NOMO-1 treated with DMSO at 0.1 percent for 48 hours (cell line): Measurements from ENCODE around the gene GGA2.
"Not testable (repeated sequence)": the region's sequence is repeated elsewhere in the genome, so short reads cannot be mapped to it uniquely, and the experiment has no call there.

ENCODE experiments used
- DNase-seq: peaks from one replicate; lab custom pipeline; 2025; ENCODE audit not compliant: unreplicated experiment; lab: John Stamatoyannopoulos, UW

Gene GGA2

DNA sequence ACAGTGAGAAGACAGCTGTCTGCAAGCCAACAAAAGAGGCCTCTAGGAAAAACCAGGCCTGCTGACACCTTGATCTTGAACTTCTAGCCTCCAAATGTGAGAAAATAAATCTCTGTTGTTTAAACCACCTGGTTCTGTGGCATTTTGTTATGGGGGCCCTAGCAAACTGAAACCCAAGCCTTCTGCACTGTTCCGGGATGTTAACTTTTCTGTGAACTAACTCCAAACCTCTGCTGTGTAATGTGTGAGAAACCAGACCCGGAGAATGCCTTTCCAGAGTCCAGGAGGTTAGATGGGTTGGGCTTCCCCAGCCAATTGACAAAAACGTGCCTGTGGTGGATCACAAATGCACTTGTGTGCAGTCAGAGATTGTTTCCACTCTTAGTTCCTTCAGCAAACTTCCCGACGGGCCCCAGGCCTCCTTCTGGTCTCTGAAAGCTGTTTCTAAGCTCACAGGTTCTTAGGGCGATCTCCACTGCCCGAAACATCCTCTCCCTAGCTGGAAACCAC is 13.6 kb upstream of the GGA2 start:
- DNase-seq, result no peak

DNA sequence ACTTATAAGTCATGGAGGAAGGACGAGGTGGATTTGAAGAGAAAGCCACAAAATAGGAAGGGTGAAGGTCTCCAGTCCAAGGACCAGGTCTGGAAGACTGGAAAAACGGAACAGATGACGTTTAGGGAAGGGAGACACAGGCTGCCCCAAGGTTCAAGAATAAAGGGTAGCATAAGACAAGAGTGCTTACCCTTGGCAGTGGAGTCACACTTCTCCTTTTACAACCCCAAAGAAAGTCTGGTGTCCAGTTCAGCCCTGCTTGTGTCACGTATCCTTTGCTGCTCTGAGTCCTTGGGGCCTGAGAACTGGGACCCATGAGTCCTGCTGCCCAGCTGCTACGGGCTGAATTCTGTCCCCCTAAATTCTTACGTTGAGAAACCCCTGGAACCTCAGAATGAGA is 13.0 kb upstream of the GGA2 start:
- no peak for DNase-seq

DNA sequence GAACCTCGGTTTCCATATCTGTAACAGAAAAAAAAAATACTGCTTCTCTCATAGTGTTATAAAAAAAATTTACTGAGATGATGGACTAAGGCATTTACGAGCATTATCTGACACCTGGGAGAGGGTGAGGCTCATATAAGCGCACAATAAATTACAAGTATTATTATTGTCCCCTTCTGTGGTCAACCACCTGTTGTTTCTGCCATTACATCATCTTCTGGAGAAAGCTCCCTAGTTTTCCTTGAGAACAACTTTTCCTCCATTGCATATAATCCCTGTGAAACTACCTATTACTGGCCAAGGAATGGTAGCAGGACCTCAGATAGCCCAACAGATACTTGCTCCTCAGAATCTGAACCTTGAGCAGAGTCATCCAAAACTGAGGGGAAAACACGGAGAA is 11.7 kb upstream of the GGA2 start:
- DNase-seq, result no peak

DNA sequence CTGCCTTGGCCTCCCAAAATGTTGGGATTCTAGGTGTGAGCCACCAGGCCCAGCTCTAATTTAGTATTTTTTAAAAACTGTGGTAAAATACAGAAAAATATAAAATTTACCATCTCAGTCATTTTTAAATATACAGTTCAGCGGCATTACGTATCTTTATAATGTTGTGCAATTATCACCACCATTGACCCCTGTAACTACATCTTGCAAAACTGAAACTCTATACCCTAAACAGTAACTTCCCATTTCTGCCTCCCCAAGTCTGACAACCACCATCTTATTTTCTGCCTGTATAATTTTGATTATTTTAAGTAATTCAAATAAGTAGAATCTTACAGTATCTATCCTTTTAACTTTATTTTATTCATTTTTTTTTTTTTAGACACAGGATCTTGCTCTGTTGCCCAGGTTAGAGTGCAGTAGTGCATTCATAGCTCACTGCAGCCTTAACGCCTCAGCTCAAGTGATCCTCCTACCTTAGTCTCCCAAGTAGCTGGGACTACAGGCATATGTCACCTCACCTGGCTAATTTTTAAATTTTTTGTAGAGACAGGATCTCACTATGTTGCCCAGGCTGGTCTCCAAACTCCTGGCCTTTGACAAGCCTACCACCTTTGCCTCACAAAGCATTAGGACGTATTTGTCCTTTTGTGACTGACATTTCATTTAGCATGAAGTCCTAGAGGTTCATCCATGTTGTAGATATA is 10.9 kb upstream of the GGA2 start:
- DNase-seq, result peak; percentile 92

DNA sequence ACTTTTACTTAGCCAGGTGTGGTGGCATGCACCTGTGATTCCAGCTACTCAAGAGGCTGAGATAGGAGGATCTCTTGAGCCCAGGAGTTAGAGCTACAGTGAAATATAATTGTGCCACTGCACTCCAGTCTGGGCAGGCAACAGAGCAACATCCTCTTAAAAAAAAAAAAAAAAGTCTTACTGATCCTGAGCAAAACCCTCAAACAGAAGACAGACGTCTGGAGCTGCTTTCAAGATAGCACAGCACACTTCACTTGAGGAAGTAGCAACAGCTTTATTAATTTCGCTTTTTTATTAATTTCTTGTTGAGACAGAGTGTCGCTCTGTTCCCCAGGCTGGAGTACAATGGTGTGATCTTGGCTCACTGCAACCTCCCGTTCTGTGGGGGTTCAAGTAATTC is 10.2 kb upstream of the GGA2 start:
- peak; percentile 70 for DNase-seq

DNA sequence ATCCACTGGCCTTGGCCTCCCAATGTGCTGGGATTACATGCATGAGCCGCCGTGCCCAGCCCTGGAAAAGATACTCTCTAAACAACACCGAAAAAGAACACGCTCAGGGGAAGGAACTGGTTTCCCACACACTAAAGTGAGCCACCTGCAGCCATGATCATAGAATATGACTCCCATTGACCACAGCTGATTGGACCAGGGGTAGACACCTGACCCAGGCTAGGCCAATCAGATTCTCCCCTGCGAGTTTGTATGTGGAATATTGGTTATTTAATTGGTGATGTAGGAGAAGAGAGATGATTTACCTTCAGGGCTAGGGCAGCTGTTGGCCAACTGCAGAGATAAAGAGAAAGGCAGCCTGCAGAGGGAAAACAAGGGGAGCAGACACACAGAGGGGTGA is 9.0 kb upstream of the GGA2 start:
- peak; percentile 7 for DNase-seq

DNA sequence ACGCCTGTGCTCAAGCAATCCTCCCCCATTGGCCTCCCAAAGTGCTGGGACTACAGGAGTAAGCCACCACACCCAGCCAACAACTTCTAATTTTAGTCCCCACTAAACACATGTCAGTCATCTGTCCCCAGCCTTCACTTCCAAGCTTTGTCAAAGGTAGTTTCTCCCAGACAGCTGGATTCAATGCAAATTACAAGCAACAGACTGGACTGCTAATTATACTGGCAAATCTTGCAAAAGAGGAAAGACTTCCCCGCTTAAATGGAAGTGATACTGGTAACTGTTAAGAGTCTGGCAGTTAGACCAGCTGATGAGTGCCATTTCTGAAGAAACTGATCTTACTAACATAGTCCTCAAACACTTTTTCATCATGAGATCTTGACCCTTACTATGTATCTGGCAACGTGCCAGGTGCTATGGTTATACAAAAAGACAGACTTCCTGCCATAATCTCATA is 8.2 kb upstream of the GGA2 start:
- DNase-seq, result peak; percentile 97

DNA sequence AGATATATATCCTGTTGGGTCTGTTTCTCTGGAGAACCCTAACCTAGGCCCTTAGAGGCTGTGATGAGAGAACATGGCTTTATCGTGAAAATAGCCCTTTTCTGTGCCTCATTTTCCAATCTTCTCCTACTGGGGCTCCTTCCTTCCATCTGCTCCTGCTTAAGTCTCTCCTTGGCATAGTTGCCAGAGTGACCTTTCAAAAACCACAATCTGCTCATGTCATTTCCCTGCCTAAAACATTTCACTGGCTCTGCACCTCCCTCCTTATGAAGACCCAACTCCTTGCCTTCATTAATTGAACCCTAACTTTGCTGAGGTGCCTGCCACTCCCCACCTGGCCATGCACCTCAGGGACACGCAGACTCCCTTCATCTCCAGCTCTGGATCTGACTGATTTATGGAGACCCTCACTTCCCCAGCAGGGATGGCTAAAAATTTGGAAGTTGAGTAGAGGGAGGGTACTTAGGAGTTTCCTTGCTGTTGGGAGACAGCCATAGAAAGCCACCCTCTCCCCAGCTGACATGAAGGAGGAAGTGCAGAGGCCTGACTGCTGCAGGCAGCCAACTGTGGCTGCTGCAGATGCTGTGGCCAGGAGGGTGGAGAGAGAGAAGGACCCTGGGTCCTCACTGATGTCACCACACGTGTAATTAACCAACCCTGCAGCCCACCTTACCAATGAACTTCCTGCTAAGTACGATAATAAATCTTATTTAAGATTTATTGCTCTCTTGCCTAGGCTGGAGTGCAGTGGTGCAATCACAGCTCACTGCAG is 6.3 kb upstream of the GGA2 start:
- peak; percentile 81 for DNase-seq

DNA sequence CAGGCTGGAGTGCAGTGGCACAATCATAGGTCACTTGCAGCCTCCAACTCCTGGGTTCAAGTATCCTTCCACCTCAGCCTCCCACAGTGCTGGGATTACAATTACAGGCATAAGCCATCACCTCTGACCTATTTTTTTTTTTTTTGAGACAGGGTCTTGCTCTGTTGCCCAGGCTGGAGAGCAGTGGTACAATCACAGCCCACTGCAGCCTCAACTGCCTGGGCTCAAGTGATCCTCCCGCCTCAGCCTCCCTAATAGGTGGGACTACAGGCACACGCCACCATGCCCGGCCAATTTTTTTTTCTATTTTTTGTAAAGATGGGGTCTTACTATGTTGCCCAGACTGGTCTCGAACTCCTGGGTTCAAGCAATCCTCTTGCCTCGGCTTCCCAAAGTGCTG is 5.6 kb upstream of the GGA2 start:
- no peak for DNase-seq

DNA sequence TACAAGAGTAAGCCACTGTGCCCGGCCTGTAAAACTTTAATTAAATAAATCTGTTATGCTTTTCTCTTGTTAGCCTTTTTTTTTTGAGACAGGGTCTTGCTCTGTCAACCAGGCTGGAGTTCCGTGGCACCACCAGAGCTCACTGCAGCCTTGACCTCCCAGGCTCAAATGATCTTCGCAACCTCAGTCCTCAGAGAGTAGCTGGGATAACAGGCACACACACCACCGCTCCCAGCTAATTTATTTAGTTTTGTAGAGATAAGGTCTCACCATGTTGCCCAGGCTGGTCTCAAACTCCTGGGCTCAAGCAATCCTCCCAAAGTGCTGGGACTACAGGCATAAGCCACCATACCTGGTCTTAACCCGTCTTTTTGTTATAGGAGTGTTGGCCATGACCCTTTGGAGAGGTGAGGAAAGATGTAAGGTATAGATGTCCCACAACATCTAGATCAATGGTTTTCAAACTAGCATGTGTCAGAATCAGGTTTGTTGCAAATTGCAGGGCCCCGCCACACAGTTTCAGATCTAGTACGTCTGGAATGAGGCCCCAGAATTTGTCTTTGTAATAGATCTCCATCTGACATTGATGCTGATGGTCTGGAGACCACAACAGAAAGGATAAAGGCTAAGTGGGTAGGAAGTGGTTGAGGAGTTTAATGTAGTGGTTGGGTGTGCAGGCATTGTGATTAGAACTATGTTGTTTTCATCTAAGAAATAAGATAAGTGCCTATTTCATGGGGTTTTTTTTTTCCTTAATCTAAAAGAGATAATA is 4.3 kb upstream of the GGA2 start:
- no peak for DNase-seq

DNA sequence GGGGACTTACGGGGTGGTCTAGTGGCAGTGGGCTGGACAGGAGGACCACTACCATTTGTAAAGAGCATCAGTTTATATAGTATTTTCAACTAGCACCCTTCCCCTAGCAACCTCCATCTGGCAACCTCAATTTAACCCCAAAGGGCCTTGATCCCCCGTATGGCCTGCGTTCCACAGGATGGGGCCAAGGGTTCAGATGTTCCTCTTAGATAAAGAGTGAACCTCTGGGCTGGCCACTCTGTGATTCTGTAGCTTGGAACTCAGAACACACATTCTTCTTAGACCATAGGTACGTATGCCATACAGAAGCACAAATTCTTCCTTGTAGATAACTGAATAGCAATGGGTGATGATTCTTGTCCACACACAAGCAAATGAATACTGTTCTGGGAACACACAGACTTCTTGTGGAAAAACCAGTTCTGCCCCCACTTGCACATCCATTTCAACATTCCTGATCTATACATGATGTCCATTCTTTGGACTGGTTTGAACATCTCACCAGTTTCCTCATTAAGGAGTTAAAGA is 1.9 kb upstream of the GGA2 start:
- no peak for DNase-seq

DNA sequence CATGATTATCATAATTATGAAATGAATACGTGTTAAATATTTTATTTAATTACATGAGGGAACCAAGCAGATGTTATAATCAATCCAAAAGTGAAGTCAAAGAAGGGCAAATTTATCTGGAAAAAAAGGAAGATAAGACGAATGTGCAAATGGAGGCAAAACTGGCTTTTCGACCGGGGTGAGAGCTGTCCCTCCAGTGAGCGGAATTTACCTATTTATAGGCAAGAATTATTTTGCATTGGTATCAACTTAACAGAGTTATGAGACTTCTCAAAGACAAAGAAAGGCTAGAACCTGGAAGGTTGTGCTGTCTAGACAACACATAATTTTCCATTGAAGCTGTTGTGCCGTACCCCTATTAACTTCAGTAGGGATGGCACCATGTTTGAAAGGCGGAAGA is 1.4 kb upstream of the GGA2 start:
- no peak for DNase-seq

DNA sequence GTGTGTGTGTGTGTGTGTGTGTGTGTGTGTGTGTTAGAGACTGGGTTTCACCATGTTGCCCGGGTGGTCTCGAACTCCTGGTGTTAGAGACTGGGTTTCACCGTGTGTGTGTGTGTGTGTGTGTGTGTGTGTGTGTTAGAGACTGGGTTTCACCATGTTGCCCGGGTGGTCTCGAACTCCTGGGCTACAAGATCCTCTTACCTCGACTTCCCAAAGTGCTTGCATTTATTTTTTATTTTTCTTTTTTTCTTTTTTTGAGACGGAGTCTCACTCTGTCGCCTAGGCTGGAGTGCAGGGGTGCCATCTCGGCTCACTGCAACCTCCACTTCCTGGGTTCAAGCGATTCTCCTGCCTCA is 599 bp upstream of the GGA2 start:
- DNase-seq, result not testable (repeated sequence)

DNA sequence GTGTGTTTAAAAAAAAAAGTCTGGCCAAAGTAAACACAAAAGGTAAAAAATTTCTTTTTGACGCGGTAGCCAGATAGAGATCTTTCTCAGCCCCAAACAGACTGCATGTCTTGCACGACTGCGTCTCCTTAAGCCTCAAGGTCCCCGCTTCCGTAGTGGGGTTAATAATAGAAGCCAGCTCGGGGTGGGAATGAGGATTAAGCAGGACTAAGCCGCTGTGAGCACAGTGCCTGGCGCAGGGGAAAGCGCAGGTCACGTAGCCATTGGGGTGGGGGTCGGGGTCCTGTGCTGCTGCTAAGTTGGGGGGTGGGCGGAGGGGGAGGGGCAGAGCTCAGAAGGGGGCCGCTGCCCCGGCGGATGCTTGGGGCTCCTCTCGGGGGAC is 521 bp downstream of the GGA2 start:
- peak; percentile 18 for DNase-seq

DNA sequence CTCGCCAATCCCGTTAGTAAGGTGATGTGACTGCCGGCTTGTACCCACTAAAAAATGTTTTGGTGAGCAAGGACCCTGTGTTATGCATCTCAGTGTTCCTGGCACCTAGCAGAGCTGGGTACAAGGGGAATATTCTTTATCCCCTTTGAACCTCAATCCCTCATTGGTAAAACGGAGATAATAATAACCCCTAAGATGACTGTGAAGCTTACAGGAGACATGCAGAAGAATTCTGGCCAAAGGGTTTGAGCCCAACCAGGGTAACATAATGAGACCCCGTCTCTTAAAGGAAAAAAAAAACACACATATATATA is 896 bp downstream of the GGA2 start:
- DNase-seq, result no peak

DNA sequence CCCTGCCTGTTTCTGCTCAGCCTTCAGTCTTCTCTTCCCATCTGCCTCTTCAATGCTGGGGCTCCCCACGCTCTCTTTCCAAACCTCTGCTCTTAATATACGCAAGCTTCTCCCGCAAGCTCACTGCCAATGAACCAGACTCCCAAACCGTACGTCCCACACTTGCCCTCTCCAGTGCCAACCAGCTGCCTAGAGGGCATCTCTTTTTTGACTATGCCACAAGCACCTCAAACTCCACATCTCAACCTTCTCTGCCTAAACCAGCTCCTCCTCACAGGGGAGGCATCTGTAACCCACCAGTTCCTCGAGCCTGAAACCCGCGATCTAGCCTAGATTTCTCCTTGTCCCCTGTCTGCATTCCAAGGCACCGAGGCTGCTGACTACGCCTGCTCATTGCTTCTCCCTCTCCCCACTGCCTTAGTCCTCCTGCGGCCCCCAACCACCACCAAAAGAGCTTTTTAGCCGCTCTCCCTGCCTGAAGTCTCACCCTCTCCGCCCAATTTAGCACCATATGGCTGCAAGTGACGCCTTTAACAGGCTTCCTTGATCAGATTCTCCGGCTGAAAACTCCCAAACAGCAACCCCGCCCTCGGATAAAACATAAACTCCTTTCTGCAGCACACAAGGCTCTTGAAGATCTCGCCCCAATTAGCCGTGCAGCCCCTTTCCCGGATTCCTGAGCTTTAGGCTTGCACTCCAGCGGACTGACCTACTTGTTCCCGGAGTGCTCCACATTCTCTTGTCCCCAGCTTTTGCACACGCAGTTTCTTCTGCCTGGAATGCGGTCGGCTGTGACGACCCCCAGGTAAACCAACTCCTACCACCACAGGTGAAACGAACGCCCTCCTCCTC is 1.5 kb downstream of the GGA2 start:
- peak; percentile 20 for DNase-seq

DNA sequence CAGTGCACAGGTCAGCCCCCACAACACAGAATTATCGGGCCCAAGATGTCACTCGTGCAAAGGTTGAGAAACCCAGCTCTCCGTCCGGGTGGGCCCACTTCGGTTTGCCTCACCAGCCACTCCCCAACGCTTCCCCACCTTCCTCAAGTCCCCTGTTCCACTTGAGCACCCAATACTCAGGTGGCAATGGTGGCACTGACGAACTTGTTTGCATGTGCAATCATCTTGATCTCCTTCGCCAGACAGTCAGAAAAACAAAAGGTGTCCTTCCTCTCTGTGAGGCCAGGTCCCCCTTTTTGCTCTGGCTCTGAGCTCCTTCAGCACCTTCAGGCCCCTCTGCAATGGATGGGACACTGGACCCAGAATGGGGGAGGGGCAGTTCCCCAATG is 3.7 kb downstream of the GGA2 start:
- DNase-seq, result no peak

DNA sequence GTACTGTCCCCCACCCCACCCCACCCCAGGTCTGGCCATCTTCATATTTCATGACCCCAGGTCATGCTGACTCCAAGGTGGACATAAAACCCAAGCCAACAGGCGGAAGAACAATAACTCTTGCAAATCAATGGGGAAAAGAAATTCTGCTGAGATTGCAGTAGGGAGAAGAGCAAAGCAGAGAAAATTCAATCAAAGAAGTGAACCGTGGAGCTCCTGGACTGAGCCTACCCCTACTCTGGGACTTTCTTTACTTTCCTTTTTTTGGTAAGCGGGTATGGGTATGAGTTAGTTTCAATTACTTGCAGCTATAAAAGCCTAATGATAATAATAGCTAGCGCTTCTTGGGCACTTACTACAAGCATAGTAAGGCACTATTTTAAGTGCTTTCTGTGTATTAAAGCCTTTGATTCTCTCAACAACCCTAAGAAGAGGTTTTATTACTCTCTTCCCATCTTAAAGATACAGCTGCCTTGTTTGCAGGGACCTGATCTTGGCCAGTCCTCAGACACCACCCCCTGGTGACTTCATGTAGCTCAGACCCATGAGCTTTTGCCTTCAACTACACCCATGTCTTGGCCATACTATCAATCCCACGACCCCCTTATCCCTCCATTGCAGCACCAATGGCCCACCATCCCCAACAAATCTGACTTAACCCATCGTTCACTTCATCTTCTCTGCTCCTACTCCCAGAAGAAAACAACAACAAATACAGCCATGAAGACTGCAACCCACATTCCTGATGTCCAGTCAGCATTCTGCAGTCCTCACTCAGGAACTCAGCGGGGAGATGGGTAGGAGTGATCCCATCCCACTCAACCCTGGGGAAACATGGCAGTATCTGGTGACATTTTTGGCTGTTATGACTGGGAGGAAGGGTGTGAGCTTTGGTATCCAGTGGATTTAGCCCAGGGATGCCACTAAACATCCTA is 4.4 kb downstream of the GGA2 start:
- peak; percentile 4 for DNase-seq

DNA sequence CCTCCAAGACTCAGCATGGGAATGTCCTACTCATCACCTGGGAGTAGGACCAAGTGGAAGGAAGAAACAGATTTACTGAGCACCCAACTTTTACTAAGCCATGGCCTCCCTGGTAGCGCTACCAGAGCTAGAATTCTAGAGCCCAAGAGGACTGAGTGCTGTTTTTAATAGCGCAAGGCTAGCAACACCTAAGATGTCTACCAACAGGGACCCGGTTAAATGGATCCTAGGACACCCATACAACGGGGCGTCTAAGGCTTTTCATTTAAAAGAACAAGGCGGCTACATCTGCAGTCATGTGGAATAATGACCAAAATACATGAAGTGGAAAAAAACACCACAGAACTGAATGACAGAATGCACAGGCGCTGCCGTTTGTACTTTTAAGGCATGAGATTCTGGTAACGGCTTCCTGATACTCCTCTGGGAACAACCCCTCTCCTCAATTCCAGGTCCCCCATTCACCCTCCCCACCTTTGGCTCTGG is 5.1 kb downstream of the GGA2 start:
- DNase-seq, result no peak
